ENCODE results near the gene C22orf23. TPM values are rescaled to one million over a fixed set of nuclear protein-coding genes. Genes with fewer than 3 reads are reported as not detected.

C22orf23 gene
- polyA plus RNA-seq, 2 of the 4 experiments (the other 2 are of a cell fraction), result 0.26 to 0.52 TPM

GRCh38 chr22:37910890-37911672 is 42.3 kb downstream of the C22orf23 start:
- TF ChIP-seq KDM5A (IDR thresholded peaks at IDR 0.05) (no peak), PHF8 (IDR thresholded peaks at IDR 0.05; ENCODE audit: borderline replicate concordance, low read depth) (no peak)
- ChIA-PET POLR2A (no interaction called here), CTCF (interaction anchor here (1.1 to 4.4 kb wide), 5 partner anchors 22 to 93 kb away, joined by 3 to 15 read pairs (median 3); no protein-coding TSS in a partner anchor)
- Histone ChIP-seq H3K9me3 (no peaks in the 10 kb centered on the region), H3K4me2 (no peak overlapping the region), H3K27ac (no peak overlapping the region), H3K4me1 (peaks cover 12% of the 10 kb centered on the region; the same call in 2 of the 3 replicates), H3K4me3 (no peak overlapping the region)
- ATAC-seq, result no peak
- no peak for DNase-seq (ENCODE audit: low read depth in 1 of 2, low spot score in 1 of 2)
- no peak for FAIRE-seq
- 88% methylated on average over 14 of the region's 15 CpGs for WGBS (ENCODE audit: missing lambda C conversion rate)

- Histone ChIP-seq H3K27ac (no peak overlapping the region), H3K4me3 (no peak overlapping the region), H3K4me1 (peaks cover 21% of the 10 kb centered on the region), H3K9me3 (no peaks in the 10 kb centered on the region), H3K4me2 (no peak overlapping the region)
- DNase-seq (ENCODE audit: low read depth in 1 of 2, low spot score in 1 of 2) (no peak), ATAC-seq (no peak), FAIRE-seq (no peak)
- CTCF ChIA-PET, result interaction anchor here (1.1 to 4.4 kb wide), 4 partner anchors 22 to 56 kb away, joined by 3 to 15 read pairs (median 4); no protein-coding TSS in a partner anchor
- TF ChIP-seq JUN (IDR thresholded peaks at IDR 0.05), result no peak
- no peak for TF ChIP-seq MAFK (IDR thresholded peaks at IDR 0.05; ENCODE audit: partially characterized antibody)
- TF ChIP-seq TFCP2L1 (CRISPR knock-in tag; IDR thresholded peaks at IDR 0.05), result no peak
- TF ChIP-seq HES2 (IDR thresholded peaks at IDR 0.05), result no peak
- TF ChIP-seq HOXA7 (CRISPR knock-in tag; IDR thresholded peaks at IDR 0.05), result no peak
- TF ChIP-seq SMC3 (IDR thresholded peaks at IDR 0.05), result no peak
- no peak for TF ChIP-seq CBX8 (IDR thresholded peaks at IDR 0.05)
- TF ChIP-seq FOSL2 (IDR thresholded peaks at IDR 0.05), result no peak
- TF ChIP-seq FOSL2 (CRISPR knock-in tag; IDR thresholded peaks at IDR 0.05), result no peak
- TF ChIP-seq ZSCAN20 (CRISPR knock-in tag; IDR thresholded peaks at IDR 0.05), result no peak
- TF ChIP-seq ZC3H11A (IDR thresholded peaks at IDR 0.05), result no peak
- no peak for TF ChIP-seq MAZ (IDR thresholded peaks at IDR 0.05; ENCODE audit: borderline replicate concordance, low read depth, low read length)
- TF ChIP-seq POLR2A (IDR thresholded peaks at IDR 0.05; ENCODE audit: low read length), result no peak
- no peak for TF ChIP-seq TP53 (CRISPR knock-in tag; IDR thresholded peaks at IDR 0.05)
- no peak for TF ChIP-seq HMGXB4 (CRISPR knock-in tag; IDR thresholded peaks at IDR 0.05; ENCODE audit: borderline replicate concordance)
- TF ChIP-seq EHMT2 (IDR thresholded peaks at IDR 0.05; ENCODE audit: low read depth), result no peak
- no peak for TF ChIP-seq ZNF302 (CRISPR knock-in tag; IDR thresholded peaks at IDR 0.05)
- TF ChIP-seq BHLHE40 (IDR thresholded peaks at IDR 0.05; ENCODE audit: low read depth, low read length), result no peak
- TF ChIP-seq E2F6 (IDR thresholded peaks at IDR 0.05; ENCODE audit: borderline replicate concordance, low read depth), result no peak
- POLR2A ChIA-PET, result no interaction called here
- 90% methylated on average over 7 of the region's 7 CpGs for WGBS (ENCODE audit: missing lambda C conversion rate)
Measured at GRCh38 chr22:37909766-37910165, 43.6 kb downstream of the C22orf23 start.
